HG02610 (cell line): ENCODE results near the gene B3GNT5.

Experiments used
- ATAC-seq: cut with Tn5 transposase; IDR thresholded peaks from one replicate; pipeline ENCODE4 v1.9.1; 2021; ENCODE audit warnings: mild to moderate bottlenecking, moderate library complexity; ENCODE audit not compliant: unreplicated experiment

The B3GNT5 gene

DNA sequence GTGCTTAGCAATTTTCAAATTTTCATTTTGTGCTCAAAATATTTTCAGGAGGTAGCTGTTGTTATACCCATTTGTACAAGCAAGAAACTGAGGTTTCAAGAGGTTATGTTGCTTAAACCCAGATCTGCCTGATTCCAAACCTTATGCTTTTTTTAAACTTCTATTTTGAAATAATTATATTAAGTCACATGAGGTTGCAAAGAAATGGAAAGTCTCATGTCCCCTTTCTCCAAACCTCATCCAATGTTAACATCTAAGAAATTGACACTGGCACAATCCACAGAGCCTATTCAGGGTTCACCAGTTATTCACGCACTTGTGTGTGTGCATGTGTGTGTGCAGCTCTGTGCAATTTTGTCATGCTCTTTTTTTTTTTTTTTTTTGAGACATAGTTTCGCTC, 35.1 kb downstream of the B3GNT5 start:
- no peak for ATAC-seq

GRCh38 chr3:183290216-183290615, 37.2 kb downstream of the B3GNT5 start:
- no peak for ATAC-seq

- no peak for ATAC-seq
These were observed 38.5 kb downstream of the B3GNT5 start for GRCh38 chr3:183291497-183292031.

- ATAC-seq = no peak
These were observed 40.9 kb downstream of the B3GNT5 start for GRCh38 chr3:183293966-183294365.

- ATAC-seq = no peak
These were observed 42.2 kb downstream of the B3GNT5 start for GRCh38 chr3:183295211-183295610.

- no peak for ATAC-seq
These were observed 43.9 kb downstream of the B3GNT5 start for GRCh38 chr3:183296944-183297343.

GRCh38 chr3:183298701-183299153, 45.7 kb downstream of the B3GNT5 start:
- ATAC-seq = no peak

GRCh38 chr3:183299976-183300375, 46.9 kb downstream of the B3GNT5 start:
- no peak for ATAC-seq

DNA sequence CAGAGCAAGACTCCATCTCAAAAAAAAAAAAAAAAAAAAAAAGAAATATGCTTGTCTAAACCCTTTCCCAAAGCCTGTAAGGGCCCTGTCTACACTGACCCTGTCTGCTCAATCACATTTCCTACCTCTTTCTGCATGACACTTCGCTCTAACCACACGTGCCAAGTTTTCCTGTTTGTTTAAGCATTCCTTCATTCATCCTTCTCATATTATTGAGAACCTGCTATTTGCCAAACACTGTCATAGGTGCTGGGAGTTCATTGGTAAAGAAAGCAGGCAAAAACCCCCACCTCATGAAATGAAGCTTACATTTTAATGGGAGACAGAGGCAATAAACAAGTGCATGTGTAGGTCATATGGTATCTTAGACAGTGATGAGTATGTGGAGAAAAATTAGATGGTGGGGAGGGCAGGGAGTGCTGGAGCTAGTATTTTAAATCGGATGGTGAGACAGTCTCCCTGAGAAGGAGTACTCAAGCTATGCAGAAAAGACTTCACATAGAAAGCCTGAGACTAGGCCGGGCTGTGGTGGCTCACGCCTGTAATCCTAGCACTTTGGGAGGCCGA, 48.0 kb downstream of the B3GNT5 start:
- ATAC-seq = no peak

- ATAC-seq = no peak
These were observed 49.0 kb downstream of the B3GNT5 start for GRCh38 chr3:183301937-183302580.

GRCh38 chr3:183303690-183304089, 50.6 kb downstream of the B3GNT5 start:
- ATAC-seq = no peak

GRCh38 chr3:183306798-183307671, 54.0 kb downstream of the B3GNT5 start:
- peak; percentile 76 for ATAC-seq

DNA sequence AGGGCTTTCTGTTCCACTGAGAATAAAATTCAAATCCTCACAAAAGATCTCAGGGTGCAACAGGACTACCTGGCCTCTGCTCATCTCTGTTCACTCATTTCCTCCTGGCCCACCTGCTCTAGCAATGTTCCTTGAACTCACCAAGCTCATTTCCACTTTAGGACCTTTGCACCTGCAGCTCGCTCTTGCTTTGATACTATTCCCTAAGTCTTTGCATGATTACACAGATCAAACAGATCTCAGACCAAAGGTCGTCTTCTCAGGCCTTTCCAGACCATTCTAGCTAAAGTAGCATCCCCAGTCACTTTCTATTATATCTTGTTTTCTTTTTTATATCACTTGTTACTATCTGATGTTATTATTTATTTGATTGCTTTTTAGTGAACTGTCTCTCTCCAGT, 54.7 kb downstream of the B3GNT5 start:
- ATAC-seq = no peak

GRCh38 chr3:183308751-183309150, 55.7 kb downstream of the B3GNT5 start:
- no peak for ATAC-seq

GRCh38 chr3:183309276-183309675, 56.2 kb downstream of the B3GNT5 start:
- no peak for ATAC-seq

DNA sequence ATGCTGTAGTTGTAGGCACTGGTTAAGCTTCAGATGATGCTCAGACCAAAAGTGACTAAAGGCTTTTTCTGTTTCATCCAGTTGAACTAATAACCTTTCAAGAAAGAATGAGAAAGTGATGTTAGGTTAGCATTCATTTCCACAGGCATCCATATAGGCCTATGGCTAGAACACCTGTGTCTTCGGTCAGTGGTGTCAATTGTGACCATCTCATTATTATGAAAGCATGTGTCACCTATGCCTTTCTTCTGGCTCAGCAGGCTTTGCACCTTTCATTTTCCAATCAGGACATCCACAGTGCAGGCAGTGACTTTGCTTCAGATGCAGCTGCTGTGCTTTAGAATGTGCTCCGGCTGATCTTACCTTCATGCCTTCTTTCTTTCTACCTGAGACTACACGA, 57.9 kb downstream of the B3GNT5 start:
- ATAC-seq = no peak

- no peak for ATAC-seq
These were observed 59.4 kb downstream of the B3GNT5 start for GRCh38 chr3:183312433-183312832.

- ATAC-seq = no peak
These were observed 60.3 kb downstream of the B3GNT5 start for GRCh38 chr3:183313351-183313750.

GRCh38 chr3:183313764-183314163, 60.7 kb downstream of the B3GNT5 start:
- no peak for ATAC-seq

DNA sequence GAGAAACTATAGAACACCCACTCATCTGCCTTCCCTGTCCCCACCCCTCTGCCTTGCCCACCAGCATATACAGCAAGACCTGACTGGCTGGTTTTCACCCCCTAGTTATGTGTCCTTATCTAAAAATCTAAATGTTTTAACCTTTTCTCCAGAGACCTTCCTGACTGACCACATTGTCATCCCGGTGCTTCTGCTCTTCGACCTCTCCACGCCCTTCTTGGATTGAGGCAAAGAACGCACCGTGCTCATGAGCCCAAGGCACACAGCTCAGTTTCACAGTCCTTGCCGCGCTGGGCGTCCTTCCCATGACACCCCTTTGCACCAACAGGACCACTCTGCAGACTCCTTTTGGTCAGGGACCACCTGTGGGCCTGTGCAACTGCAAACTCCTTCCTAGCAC, 62.7 kb downstream of the B3GNT5 start:
- ATAC-seq = no peak

GRCh38 chr3:183317271-183317670, 64.2 kb downstream of the B3GNT5 start:
- no peak for ATAC-seq
